A673 (cell line): ENCODE measurements around the gene KCP.

Source experiments
- EZH2 ChIP-seq: fragments of 200-600 bp; sonication (generic); IDR thresholded peaks from 2 replicates; pipeline ENCODE4 v1.6.1; 2017; ENCODE audit warnings: borderline replicate concordance, low read depth, mild to moderate bottlenecking, mixed read lengths, antibody characterized with exemption, low read length; ENCODE audit not compliant: poor library complexity, severe bottlenecking
- TF ChIP-seq, protein P1 (sequence below): fragments of 300-800, 200-600 bp; sonication (generic); conservative IDR thresholded peaks from 2 replicates; pipeline ENCODE4 v1.5.1; 2017; ENCODE audit warnings: low read depth, mild to moderate bottlenecking, antibody characterized with exemption, low read length, moderate library complexity, mixed read lengths

DNA sequence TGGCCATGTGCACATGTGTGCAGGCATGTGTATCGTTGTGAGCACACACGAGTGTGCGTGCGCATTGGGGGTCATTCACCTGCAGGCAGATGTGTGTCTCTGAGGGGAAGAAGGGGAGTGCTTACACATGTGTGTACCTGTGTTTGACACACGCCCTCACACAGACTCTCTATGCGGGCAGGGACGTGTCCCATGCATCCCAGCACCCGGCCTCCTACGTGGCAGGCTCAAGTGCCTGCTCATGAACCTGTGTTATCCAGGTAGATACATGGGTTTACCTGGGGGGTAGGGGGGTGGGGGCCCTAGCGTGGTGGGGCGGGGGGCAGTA lies 18.6 kb downstream of the KCP start:
- TF ChIP-seq, protein P1, sequence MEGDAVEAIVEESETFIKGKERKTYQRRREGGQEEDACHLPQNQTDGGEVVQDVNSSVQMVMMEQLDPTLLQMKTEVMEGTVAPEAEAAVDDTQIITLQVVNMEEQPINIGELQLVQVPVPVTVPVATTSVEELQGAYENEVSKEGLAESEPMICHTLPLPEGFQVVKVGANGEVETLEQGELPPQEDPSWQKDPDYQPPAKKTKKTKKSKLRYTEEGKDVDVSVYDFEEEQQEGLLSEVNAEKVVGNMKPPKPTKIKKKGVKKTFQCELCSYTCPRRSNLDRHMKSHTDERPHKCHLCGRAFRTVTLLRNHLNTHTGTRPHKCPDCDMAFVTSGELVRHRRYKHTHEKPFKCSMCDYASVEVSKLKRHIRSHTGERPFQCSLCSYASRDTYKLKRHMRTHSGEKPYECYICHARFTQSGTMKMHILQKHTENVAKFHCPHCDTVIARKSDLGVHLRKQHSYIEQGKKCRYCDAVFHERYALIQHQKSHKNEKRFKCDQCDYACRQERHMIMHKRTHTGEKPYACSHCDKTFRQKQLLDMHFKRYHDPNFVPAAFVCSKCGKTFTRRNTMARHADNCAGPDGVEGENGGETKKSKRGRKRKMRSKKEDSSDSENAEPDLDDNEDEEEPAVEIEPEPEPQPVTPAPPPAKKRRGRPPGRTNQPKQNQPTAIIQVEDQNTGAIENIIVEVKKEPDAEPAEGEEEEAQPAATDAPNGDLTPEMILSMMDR: no peak
- no peak for TF ChIP-seq EZH2
